ENCODE results near the gene CATSPER3.

The CATSPER3 gene

GRCh38 chr5:135038813-135039270, 71.1 kb downstream of the CATSPER3 start:
- H3K36me3 ChIP-seq = no peaks in the 10 kb centered on the region
- H3K9me3 ChIP-seq = peaks cover 36% of the 10 kb centered on the region
- H3K4me2 ChIP-seq = no peak overlapping the region
- no peak overlapping the region for H3K27ac ChIP-seq
- H3K4me1 ChIP-seq = peaks cover 1% of the 10 kb centered on the region; the same call in 1 of the 2 replicates
- H3K9ac ChIP-seq = no peak overlapping the region
- H3K27me3 ChIP-seq = peaks cover 99% of the 10 kb centered on the region
- H4K20me1 ChIP-seq = peaks cover 73% of the 10 kb centered on the region
- TF ChIP-seq Cebpa-rat (IDR thresholded peaks at IDR 0.05) = no peak
- H3K4me3 ChIP-seq = peak overlapping the region; percentile 12; the same call in 1 of the 2 replicates

- Histone ChIP-seq H3K27ac (no peak overlapping the region), H3K9ac (no peak overlapping the region), H3K36me3 (no peaks in the 10 kb centered on the region), H3K9me3 (peaks cover 36% of the 10 kb centered on the region), H3K4me2 (no peak overlapping the region), H3K4me1 (no peaks in the 10 kb centered on the region), H4K20me1 (peaks cover 70% of the 10 kb centered on the region), H3K27me3 (peaks cover 100% of the 10 kb centered on the region), H3K4me3 (peak overlapping the region; percentile 28; the same call in 1 of the 2 replicates)
- TF ChIP-seq Cebpa-rat (IDR thresholded peaks at IDR 0.05) = no peak
Observed at GRCh38 chr5:135039271-135040033, 71.7 kb downstream of the CATSPER3 start.

DNA sequence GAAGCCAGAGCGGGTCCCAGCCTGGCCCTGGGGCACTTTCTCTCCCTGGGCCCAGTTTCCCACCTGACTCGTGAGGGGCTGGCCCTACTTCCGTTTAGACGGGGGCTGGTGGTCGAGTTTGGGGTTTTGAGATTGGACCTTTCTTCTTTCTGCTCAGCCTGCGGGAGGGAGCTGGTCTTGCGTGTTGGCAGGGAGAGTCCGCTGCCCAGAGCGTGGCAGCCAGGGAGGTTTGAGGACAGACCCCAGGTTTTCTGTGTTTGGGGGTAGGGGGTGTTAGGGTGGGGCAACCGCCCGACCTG, 72.3 kb downstream of the CATSPER3 start:
- Histone ChIP-seq H3K36me3 (no peaks in the 10 kb centered on the region), H3K27me3 (peaks cover 98% of the 10 kb centered on the region), H4K20me1 (peaks cover 65% of the 10 kb centered on the region), H3K4me2 (no peak overlapping the region), H3K9me3 (peaks cover 36% of the 10 kb centered on the region), H3K4me1 (peaks cover 4% of the 10 kb centered on the region; the same call in 1 of the 2 replicates), H3K27ac (no peak overlapping the region), H3K4me3 (0 out of 2 replicates have a peak overlapping the region, but pooled peaks have one; percentile 28), H3K9ac (no peak overlapping the region)
- no peak for TF ChIP-seq Cebpa-rat (IDR thresholded peaks at IDR 0.05)

DNA sequence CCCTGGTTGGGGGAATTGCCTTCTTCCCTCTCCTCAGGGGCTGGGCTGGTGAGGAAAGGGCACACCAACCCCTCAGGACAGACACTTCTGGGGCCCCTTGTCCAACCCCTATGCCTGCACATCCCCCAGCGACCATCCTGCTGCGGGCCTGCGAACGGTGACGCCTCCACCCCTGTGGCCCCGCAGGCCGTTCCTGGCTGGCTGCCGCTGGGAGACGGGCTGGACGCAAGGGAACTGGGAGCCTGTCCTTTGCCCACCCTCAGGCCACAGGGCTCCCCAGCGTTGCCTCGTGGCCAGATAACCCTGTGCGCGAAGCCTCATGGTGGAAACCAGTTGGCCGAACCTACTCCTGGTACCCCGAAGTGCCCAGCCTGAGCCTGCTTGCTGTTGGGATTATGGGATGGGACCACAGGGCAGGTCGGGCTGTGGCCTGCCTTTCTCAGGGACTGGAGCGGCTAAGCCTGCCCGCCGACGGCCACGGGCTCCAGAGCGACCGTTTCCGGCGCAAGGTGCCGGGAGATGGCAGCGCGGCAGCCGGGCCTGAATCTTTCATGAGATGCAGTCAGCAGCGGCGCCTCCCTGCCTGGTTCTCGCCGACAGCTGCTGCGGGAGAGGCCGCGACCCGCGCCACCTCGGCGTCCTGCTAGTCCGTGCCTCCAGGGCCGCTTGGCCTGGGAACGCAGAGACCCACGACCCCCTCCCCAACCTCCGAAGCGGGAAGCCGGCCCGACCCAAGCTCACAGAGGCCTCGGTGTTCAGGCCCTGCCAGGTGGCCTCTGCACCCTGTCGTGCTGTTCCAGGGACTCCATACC, 72.8 kb downstream of the CATSPER3 start:
- Histone ChIP-seq H3K4me3 (no peak overlapping the region; the same call in 1 of the 2 replicates), H3K9ac (no peak overlapping the region), H3K9me3 (peaks cover 36% of the 10 kb centered on the region), H3K36me3 (no peaks in the 10 kb centered on the region), H3K4me2 (no peak overlapping the region), H3K4me1 (peaks cover 7% of the 10 kb centered on the region; the same call in 1 of the 2 replicates), H4K20me1 (peaks cover 59% of the 10 kb centered on the region), H3K27ac (no peak overlapping the region), H3K27me3 (peaks cover 92% of the 10 kb centered on the region)
- TF ChIP-seq Cebpa-rat (IDR thresholded peaks at IDR 0.05) = no peak

- Histone ChIP-seq H3K27ac (no peak overlapping the region), H4K20me1 (peaks cover 56% of the 10 kb centered on the region), H3K9me3 (peaks cover 36% of the 10 kb centered on the region), H3K27me3 (peaks cover 86% of the 10 kb centered on the region), H3K4me1 (peaks cover 7% of the 10 kb centered on the region; the same call in 1 of the 2 replicates), H3K4me2 (no peak overlapping the region), H3K9ac (no peak overlapping the region), H3K4me3 (no peak overlapping the region; the same call in 1 of the 2 replicates), H3K36me3 (no peaks in the 10 kb centered on the region)
- TF ChIP-seq Cebpa-rat (IDR thresholded peaks at IDR 0.05) = no peak
Observed at GRCh38 chr5:135041145-135041587, 73.5 kb downstream of the CATSPER3 start.

DNA sequence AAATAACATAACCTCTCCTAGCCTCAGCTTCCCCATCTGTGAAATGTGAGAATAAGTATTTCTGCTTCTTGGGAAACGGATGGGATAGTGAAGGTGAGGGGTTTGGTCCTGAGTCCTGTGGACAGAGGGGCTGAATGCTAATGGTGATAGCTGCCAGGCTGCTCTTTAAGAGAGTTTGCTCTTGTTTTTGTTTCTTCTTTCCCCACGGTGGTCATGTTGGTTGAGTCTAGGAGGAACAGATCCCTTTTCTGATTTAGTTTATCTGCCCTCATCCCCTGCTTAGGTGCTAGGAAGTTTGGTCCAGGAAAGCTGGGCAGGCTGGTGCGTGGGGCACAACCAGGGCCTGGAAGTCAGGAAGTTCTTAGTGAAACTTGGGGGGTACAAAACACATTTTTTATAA, 74.0 kb downstream of the CATSPER3 start:
- H4K20me1 ChIP-seq = peaks cover 50% of the 10 kb centered on the region
- peaks cover 80% of the 10 kb centered on the region for H3K27me3 ChIP-seq
- H3K4me3 ChIP-seq = no peak overlapping the region
- H3K36me3 ChIP-seq = no peaks in the 10 kb centered on the region
- H3K9me3 ChIP-seq = peaks cover 36% of the 10 kb centered on the region
- no peak overlapping the region for H3K27ac ChIP-seq
- H3K4me1 ChIP-seq = peaks cover 7% of the 10 kb centered on the region; the same call in 1 of the 2 replicates
- H3K9ac ChIP-seq = no peak overlapping the region
- TF ChIP-seq Cebpa-rat (IDR thresholded peaks at IDR 0.05) = no peak
- H3K4me2 ChIP-seq = no peak overlapping the region

DNA sequence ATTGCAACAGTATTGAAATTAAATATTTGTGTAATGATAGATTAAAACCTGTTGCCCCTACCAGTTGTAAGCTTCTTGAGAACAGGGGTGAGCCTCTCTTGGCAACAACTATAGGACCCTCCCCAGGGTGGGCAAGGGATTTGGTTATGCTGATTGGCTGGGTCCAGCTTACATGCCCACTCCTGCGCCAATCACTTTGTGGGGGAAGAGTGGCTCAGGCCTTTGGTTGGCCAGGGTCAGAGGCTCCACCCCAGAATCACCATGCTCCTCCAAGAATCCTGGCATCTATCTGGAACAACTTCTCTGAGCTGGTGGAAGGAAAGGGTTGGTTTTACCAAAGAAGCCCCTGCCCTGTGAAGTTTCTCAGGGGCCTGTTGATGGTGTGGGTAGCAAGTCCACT, 74.9 kb downstream of the CATSPER3 start:
- Histone ChIP-seq H3K9ac (no peak overlapping the region), H3K27ac (no peak overlapping the region), H3K4me1 (peaks cover 7% of the 10 kb centered on the region; the same call in 1 of the 2 replicates), H3K9me3 (peaks cover 34% of the 10 kb centered on the region), H3K4me2 (no peak overlapping the region), H3K27me3 (peaks cover 72% of the 10 kb centered on the region), H3K36me3 (no peaks in the 10 kb centered on the region), H4K20me1 (peaks cover 41% of the 10 kb centered on the region), H3K4me3 (no peak overlapping the region)
- TF ChIP-seq Cebpa-rat (IDR thresholded peaks at IDR 0.05) = no peak

DNA sequence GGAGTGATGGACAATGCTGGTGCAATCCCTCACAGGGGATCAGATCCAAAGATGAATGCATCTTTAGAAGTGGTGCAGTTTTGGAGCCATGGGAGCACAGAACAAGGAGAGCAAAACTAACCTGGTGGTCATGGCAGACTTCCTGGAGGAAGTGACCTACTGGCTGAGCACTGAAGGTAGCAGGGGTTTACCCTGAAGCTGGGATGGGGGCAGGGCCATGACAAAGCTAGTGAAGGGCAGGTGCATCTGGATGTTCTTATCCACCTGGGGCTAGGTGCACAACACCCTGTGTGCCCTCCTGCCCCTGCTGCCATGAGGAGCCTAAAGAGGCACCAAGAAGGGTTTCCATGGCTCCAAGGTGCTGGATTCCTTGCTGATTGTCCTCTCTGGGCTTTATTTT, 77.8 kb downstream of the CATSPER3 start:
- Histone ChIP-seq H3K4me3 (no peak overlapping the region), H3K27me3 (peaks cover 43% of the 10 kb centered on the region), H4K20me1 (peaks cover 12% of the 10 kb centered on the region; the same call in 1 of the 2 replicates), H3K9me3 (peaks cover 5% of the 10 kb centered on the region), H3K4me2 (no peak overlapping the region), H3K36me3 (no peaks in the 10 kb centered on the region), H3K27ac (no peak overlapping the region), H3K4me1 (peaks cover 7% of the 10 kb centered on the region; the same call in 1 of the 2 replicates), H3K9ac (no peak overlapping the region)
- no peak for TF ChIP-seq Cebpa-rat (IDR thresholded peaks at IDR 0.05)

GRCh38 chr5:135046661-135047346, 79.1 kb downstream of the CATSPER3 start:
- peaks cover 29% of the 10 kb centered on the region for H3K27me3 ChIP-seq
- no peak overlapping the region for H3K4me2 ChIP-seq
- peaks cover 5% of the 10 kb centered on the region; the same call in 1 of the 2 replicates for H4K20me1 ChIP-seq
- H3K4me1 ChIP-seq = peaks cover 7% of the 10 kb centered on the region; the same call in 1 of the 2 replicates
- no peak overlapping the region for H3K27ac ChIP-seq
- no peak for TF ChIP-seq Cebpa-rat (IDR thresholded peaks at IDR 0.05)
- no peaks in the 10 kb centered on the region for H3K36me3 ChIP-seq
- no peak overlapping the region for H3K9ac ChIP-seq
- H3K9me3 ChIP-seq = no peaks in the 10 kb centered on the region
- H3K4me3 ChIP-seq = no peak overlapping the region

Data from BLaER1 (cell line).